GM23248 (cell line): Measurements from ENCODE around the gene MVP. TPM values are rescaled to one million over a fixed set of nuclear protein-coding genes. Genes with fewer than 3 reads are reported as not detected.
"Not testable (repeated sequence)": the region's sequence is repeated elsewhere in the genome, so short reads cannot be mapped to it uniquely, and the experiment has no call there.

ENCODE experiments used
- DNase-seq: peaks from one replicate; pipeline ENCODE4 v3.0.0-alpha.2; 2015
- H2AFZ ChIP-seq: fragments of 200-600 bp; sonication (generic); 2 replicates; pipeline ENCODE4 v1.6.1; 2016; ENCODE audit warnings: antibody characterized with exemption
- H3F3A ChIP-seq: fragments of 200-600 bp; sonication (generic); 2 replicates; pipeline ENCODE4 v1.6.1; 2016; ENCODE audit warnings: mild to moderate bottlenecking, antibody characterized with exemption, mixed run types; ENCODE audit not compliant: insufficient read depth
- H3K27ac ChIP-seq: fragments of 200-600 bp; sonication (generic); 2 replicates; pipeline ENCODE4 v1.5.1; 2016; ENCODE audit warnings: mild to moderate bottlenecking
- H3K27me3 ChIP-seq: fragments of 200-600 bp; sonication (generic); replicated peaks from 2 replicates; pipeline ENCODE4 v1.6.1; 2016; ENCODE audit warnings: mild to moderate bottlenecking; ENCODE audit not compliant: insufficient read depth
- H3K36me3 ChIP-seq: fragments of 200-600 bp; sonication (generic); 2 replicates; pipeline ENCODE4 v1.6.1; 2016; ENCODE audit warnings: low read depth, mild to moderate bottlenecking
- H3K4me1 ChIP-seq: fragments of 200-600 bp; sonication (generic); 2 replicates; pipeline ENCODE4 v1.6.1; 2016; ENCODE audit warnings: mild to moderate bottlenecking; ENCODE audit not compliant: insufficient read depth
- H3K4me2 ChIP-seq: fragments of 200-600 bp; sonication (generic); one replicate; pipeline ENCODE4 v1.6.1; 2016; ENCODE audit warnings: mild to moderate bottlenecking; ENCODE audit not compliant: unreplicated experiment
- H3K4me3 ChIP-seq: fragments of 200-600 bp; sonication (generic); 2 replicates; pipeline ENCODE4 v1.5.1; 2016; ENCODE audit warnings: mild to moderate bottlenecking
- H3K79me2 ChIP-seq: fragments of 200-600 bp; sonication (generic); 2 replicates; pipeline ENCODE4 v1.6.1; 2016; ENCODE audit warnings: mild to moderate bottlenecking; ENCODE audit not compliant: insufficient read depth
- H3K9ac ChIP-seq: fragments of 200-600 bp; sonication (generic); 2 replicates; pipeline ENCODE4 v1.6.1; 2016; ENCODE audit warnings: mild to moderate bottlenecking
- H3K9me2 ChIP-seq: fragments of 200-600 bp; sonication (generic); 2 replicates; pipeline ENCODE4 v1.6.1; 2016; ENCODE audit warnings: mixed run types, mild to moderate bottlenecking, moderate library complexity; ENCODE audit not compliant: insufficient read depth
- H3K9me3 ChIP-seq: fragments of 200-600 bp; sonication (generic); one replicate; pipeline ENCODE4 v1.6.1; 2017; ENCODE audit warnings: low read depth
- H4K20me1 ChIP-seq: fragments of 200-600 bp; sonication (generic); 2 replicates; pipeline ENCODE4 v1.6.0; 2016; ENCODE audit not compliant: insufficient read depth
- EZH2 ChIP-seq: fragments of 200-600 bp; sonication (generic); IDR thresholded peaks from 2 replicates; pipeline ENCODE4 v1.6.1; 2018; ENCODE audit warnings: antibody characterized with exemption, mild to moderate bottlenecking; ENCODE audit not compliant: insufficient read depth, poor library complexity, severe bottlenecking
- EZH2phosphoT487 ChIP-seq: fragments of 200-600 bp; sonication (generic); IDR thresholded peaks from 2 replicates; pipeline ENCODE4 v1.6.1; 2018; ENCODE audit warnings: antibody characterized with exemption, moderate library complexity, mild to moderate bottlenecking, low read depth; ENCODE audit not compliant: insufficient read depth
- whole genome bisulfite sequencing, 2 experiments: methylation state at CpG; one replicate each; pipeline ENCODE4 v1.1.6; 2015 to 2017; ENCODE audit warnings: low lambda C conversion rate in 2 of 2, low coverage in 1 of 2; ENCODE audit errors: missing lambda C conversion rate in 2 of 2; 5-methylcytosine and 5-hydroxymethylcytosine counted together
- in situ Hi-C: fragments of 300-500 bp; cut with MboI; formaldehyde crosslinking; loops from 2 replicates; pipeline ENCODE4 v1.15.0; 2020
- polyA plus RNA-seq: library from polyadenylated mRNA; unstranded; fragments of >200 nt; fragmentation: Nextera tagmentation; extraction: Ambion mirVana; gene quantifications from 2 replicates; pipeline ENCODE4 v1.2.1, GENCODE V29; 2016
- total RNA-seq: library from RNA; depleted of rRNA; stranded (reverse); fragments of >200 nt; shearing (Covaris generic); gene quantifications from 2 replicates; pipeline ENCODE4 v1.2.3, GENCODE V29; 2014

Gene MVP
- total and polyA plus RNA-seq, 2 experiments from 2014 or later: 230 to 272 TPM

- peaks cover 28% of the 10 kb centered on the region for H3K79me2 ChIP-seq
- H3F3A ChIP-seq: peaks cover 2% of the 10 kb centered on the region; the same call in 1 of the 2 replicates
- H3K27me3 ChIP-seq: no peaks in the 10 kb centered on the region
- peaks cover 8% of the 10 kb centered on the region for H3K4me1 ChIP-seq
- no peak overlapping the region for H3K27ac ChIP-seq
- WGBS, 2 experiments: 19 to 41% methylated on average over 10 to 16 of the region's 16 CpGs
- no peaks in the 10 kb centered on the region for H3K9me2 ChIP-seq
- peak overlapping the region; percentile 85 for H3K4me2 ChIP-seq
- in situ Hi-C loops: no loop called here
- peak overlapping the region; percentile 80 for H3K4me3 ChIP-seq
- H3K36me3 ChIP-seq: no peaks in the 10 kb centered on the region
- no peaks in the 10 kb centered on the region for H4K20me1 ChIP-seq
- DNase-seq: no peak
- H3K9me3 ChIP-seq: no peaks in the 10 kb centered on the region
- peak overlapping the region; percentile 77 for H2AFZ ChIP-seq
- TF ChIP-seq EZH2 (no peak), EZH2phosphoT487 (no peak)
- H3K9ac ChIP-seq: peak overlapping the region; percentile 85
Observed at GRCh38 chr16:29863669-29863984, 43.4 kb downstream of the MVP start.

DNA sequence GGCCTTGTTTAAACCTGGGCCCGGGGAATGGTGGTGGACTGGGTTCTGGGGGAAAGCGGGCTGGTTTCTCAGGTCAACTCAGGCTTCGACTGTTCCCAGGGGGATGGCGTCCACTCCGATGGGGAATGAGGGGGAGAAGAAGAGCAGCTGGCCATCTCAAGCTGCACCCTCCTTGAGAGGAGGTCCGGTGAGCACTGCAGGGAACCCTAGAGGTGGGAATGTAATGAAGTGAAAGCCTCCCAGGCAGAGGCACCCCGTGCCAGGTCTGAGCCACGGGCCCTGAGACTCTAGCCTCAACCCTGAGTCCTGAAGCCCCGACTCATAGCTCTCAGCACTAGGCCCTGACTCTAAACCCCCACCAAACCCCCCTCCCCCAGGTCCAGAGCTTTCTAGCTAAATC lies 43.9 kb downstream of the MVP start:
- WGBS, 2 experiments: 74 to 86% methylated on average over 7 to 9 of the region's 9 CpGs
- in situ Hi-C loops: no loop called here
- Histone ChIP-seq H3K79me2 (peaks cover 28% of the 10 kb centered on the region), H3F3A (no peaks in the 10 kb centered on the region), H3K4me3 (no peak overlapping the region), H3K9ac (no peak overlapping the region), H4K20me1 (no peaks in the 10 kb centered on the region), H3K9me2 (no peaks in the 10 kb centered on the region), H3K9me3 (no peaks in the 10 kb centered on the region), H3K36me3 (no peaks in the 10 kb centered on the region), H3K4me2 (peak overlapping the region; percentile 85), H3K27me3 (no peaks in the 10 kb centered on the region), H2AFZ (no peak overlapping the region), H3K4me1 (peaks cover 8% of the 10 kb centered on the region), H3K27ac (no peak overlapping the region)
- DNase-seq: no peak
- TF ChIP-seq EZH2phosphoT487: no peak
- no peak for TF ChIP-seq EZH2

DNA sequence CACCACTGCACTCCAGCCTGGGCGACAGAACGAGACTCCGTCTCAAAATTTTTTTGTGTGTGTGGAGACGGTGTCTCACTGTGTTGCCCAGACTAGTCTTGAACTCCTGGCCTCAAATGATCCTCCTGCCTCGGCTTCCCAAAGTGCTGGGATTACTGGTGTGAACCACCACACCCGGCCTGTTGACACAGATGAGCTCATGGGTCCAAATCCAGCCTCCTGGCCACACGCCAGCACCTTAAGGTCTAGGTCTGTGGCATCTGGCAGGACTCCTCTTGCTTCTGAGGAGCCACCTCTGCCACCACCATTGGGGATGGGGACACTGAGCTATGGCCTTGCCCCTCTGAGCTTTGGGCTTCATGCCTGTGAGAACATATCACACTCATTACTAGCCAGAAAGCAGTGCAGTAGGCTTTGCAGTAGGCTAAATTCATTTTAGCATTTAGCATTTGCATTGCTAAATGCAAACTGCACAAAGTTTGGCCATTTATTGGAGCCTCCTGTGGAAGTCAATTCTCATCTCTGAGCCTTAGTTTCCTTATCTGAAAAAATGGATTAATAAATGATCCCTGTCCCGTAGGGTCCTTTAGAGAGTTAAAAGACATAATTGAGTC lies 48.2 kb downstream of the MVP start:
- Histone ChIP-seq H3K36me3 (no peaks in the 10 kb centered on the region), H3K4me2 (no peak overlapping the region), H3K9me3 (no peaks in the 10 kb centered on the region), H3K4me1 (no peaks in the 10 kb centered on the region), H2AFZ (no peak overlapping the region), H3K79me2 (no peaks in the 10 kb centered on the region), H3K27me3 (no peaks in the 10 kb centered on the region), H4K20me1 (no peaks in the 10 kb centered on the region), H3K27ac (no peak overlapping the region), H3F3A (no peaks in the 10 kb centered on the region), H3K9me2 (no peaks in the 10 kb centered on the region), H3K4me3 (no peak overlapping the region), H3K9ac (no peak overlapping the region)
- in situ Hi-C loops: no loop called here
- no peak for DNase-seq
- 63 to 67% methylated on average over 8 of the region's 8 CpGs for WGBS, 2 experiments
- no peak for TF ChIP-seq EZH2
- no peak for TF ChIP-seq EZH2phosphoT487

DNA sequence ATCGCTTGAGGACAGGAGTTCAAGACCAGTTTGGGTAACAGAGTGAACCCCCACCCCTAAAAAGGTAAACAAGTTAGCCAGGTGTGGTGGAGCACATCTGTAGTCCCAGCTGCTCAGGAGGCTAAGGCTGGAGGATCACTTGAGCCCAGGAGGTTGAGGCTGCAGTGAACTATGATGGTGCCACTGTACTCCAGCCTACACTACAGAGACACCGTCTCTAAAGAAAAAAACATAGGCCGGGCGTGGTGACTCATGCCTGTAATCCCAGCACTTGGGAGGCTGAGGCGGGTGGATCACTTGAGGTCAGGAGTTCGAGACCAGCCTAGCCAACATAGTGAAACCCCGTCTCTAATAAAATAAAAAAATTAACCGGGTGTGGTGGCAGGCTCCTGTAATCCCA lies 48.8 kb downstream of the MVP start:
- H3F3A ChIP-seq, H3K27ac ChIP-seq, H3K4me3 ChIP-seq, H3K9ac ChIP-seq, H3K4me1 ChIP-seq, H3K4me2 ChIP-seq, H3K79me2 ChIP-seq, in situ Hi-C loops, H2AFZ ChIP-seq, DNase-seq, H3K9me2 ChIP-seq, H3K27me3 ChIP-seq, H4K20me1 ChIP-seq, H3K36me3 ChIP-seq, H3K9me3 ChIP-seq: not testable (repeated sequence)
- 79 to 81% methylated on average over 8 of the region's 8 CpGs for WGBS, 2 experiments
